H1 (cell line): Measurements from ENCODE around the gene FANK1. TPM values are rescaled to one million over a fixed set of nuclear protein-coding genes. Genes with fewer than 3 reads are reported as not detected.

ENCODE experiments used
- CTCF ChIA-PET: fragments of 300-600 bp; sonication (Branson Sonifier 250); formaldehyde crosslinking; loops from one replicate; lab custom pipeline; 2021; ENCODE audit not compliant: partially characterized antibody; lab: Charles Lee
- POLR2A ChIA-PET: fragments of 300-600 bp; sonication (Branson Sonifier 250); formaldehyde crosslinking; loops from one replicate; lab custom pipeline; 2021; ENCODE audit warnings: inconsistent platforms; ENCODE audit not compliant: partially characterized antibody; lab: Charles Lee
- DNase-seq, 2 experiments: peaks; one replicate each; pipeline versions ENCODE4 v3.0.0 to v3.0.0-alpha.2; 2010 to 2022; ENCODE audit warnings: low spot score in 2 of 2, low read depth in 1 of 2, mixed read lengths in 1 of 2
- FAIRE-seq: peaks from 2 replicates; lab custom pipeline; 2011; peaks lifted over from hg19 to GRCh38; lab: Jason Lieb, UNC
- H2AFZ ChIP-seq: 2 replicates; pipeline ENCODE4 v1.8.1; 2012; ENCODE audit warnings: low read length, inconsistent platforms
- H2AK5ac ChIP-seq: 2 replicates; pipeline ENCODE4 v1.6.1; 2013; ENCODE audit warnings: low read depth, low read length
- H2BK120ac ChIP-seq: replicated peaks from 2 replicates; pipeline ENCODE3; 2013; ENCODE audit warnings: low read depth, low read length, inconsistent platforms
- H2BK12ac ChIP-seq: 2 replicates; pipeline ENCODE4 v1.6.1; 2013; ENCODE audit warnings: low read depth, low read length
- H2BK15ac ChIP-seq: 2 replicates; pipeline ENCODE4 v1.6.1; 2013; ENCODE audit warnings: low read length
- H2BK20ac ChIP-seq: 2 replicates; pipeline ENCODE4 v1.6.1; 2013; ENCODE audit warnings: low read length
- H2BK5ac ChIP-seq: 2 replicates; pipeline ENCODE4 v1.6.1; 2013; ENCODE audit warnings: low read depth, low read length
- H3K14ac ChIP-seq: 2 replicates; pipeline ENCODE4 v1.6.1; 2013; ENCODE audit warnings: inconsistent platforms; ENCODE audit not compliant: insufficient read length
- H3K18ac ChIP-seq: 2 replicates; pipeline ENCODE4 v1.6.1; 2013; ENCODE audit warnings: low read length; ENCODE audit errors: extremely low read depth
- H3K23ac ChIP-seq: 2 replicates; pipeline ENCODE4 v1.6.1; 2013; ENCODE audit warnings: inconsistent platforms; ENCODE audit not compliant: insufficient read length
- H3K23me2 ChIP-seq: 2 replicates; pipeline ENCODE4 v1.6.1; 2013; ENCODE audit warnings: low read depth, low read length
- H3K27ac ChIP-seq: 2 replicates; pipeline ENCODE4 v1.6.1; 2011; ENCODE audit warnings: low read depth, low read length, inconsistent platforms
- H3K27me3 ChIP-seq, 4 experiments: replicated peaks in 1 of 4; 1 replicate in 1 of 4; 2 replicates in 3 of 4; pipeline versions ENCODE4 v1.6.1 to v1.8.1; 2011 to 2013; ENCODE audit warnings: low read length in 3 of 4, mild to moderate bottlenecking in 3 of 4, inconsistent platforms in 2 of 4, mixed read lengths in 2 of 4, moderate library complexity in 1 of 4; ENCODE audit not compliant: control insufficient read depth in 3 of 4, insufficient read depth in 3 of 4; ENCODE audit errors: extremely low read depth in 1 of 4
- H3K36me3 ChIP-seq, 4 experiments: 2 replicates each; pipeline versions ENCODE4 v1.6.1 to v1.8.1; 2011 to 2013; ENCODE audit warnings: mild to moderate bottlenecking in 4 of 4, low read length in 3 of 4, moderate library complexity in 2 of 4, control low read depth in 1 of 4, inconsistent platforms in 1 of 4; ENCODE audit not compliant: insufficient read depth in 4 of 4, control insufficient read depth in 2 of 4
- H3K4ac ChIP-seq: replicated peaks from 2 replicates; pipeline ENCODE3; 2013; ENCODE audit warnings: low read length, low read depth, mixed read lengths, inconsistent platforms; ENCODE audit not compliant: insufficient read length
- H3K4me1 ChIP-seq, 4 experiments: replicated peaks in 1 of 4; 1 replicate in 1 of 4; 2 replicates in 3 of 4; pipeline versions ENCODE4 v1.6.1 to v1.8.1; 2011 to 2013; ENCODE audit warnings: low read length in 3 of 4, inconsistent platforms in 2 of 4, mixed read lengths in 1 of 4; ENCODE audit not compliant: insufficient read depth in 4 of 4, control insufficient read depth in 3 of 4
- H3K4me2 ChIP-seq, 2 experiments: 2 replicates each; pipeline versions ENCODE4 v1.6.1 to v1.8.1; 2011 to 2013; ENCODE audit warnings: low read depth in 2 of 2, low read length in 2 of 2, control low read depth in 1 of 2, inconsistent platforms in 1 of 2, mild to moderate bottlenecking in 1 of 2; ENCODE audit not compliant: insufficient read depth in 1 of 2
- H3K4me3 ChIP-seq, 4 experiments: fragments of 200-600, 300-600 bp in 1 of 4; sonication (generic), shearing (Covaris generic), sonication (Bioruptor Twin) in 1 of 4; 2 replicates each; pipeline versions ENCODE4 v1.5.1 to v1.8.1; 2011 to 2016; ENCODE audit warnings: low read length in 4 of 4, low read depth in 3 of 4, control low read depth in 2 of 4, inconsistent platforms in 2 of 4, mild to moderate bottlenecking in 2 of 4, mixed read lengths in 1 of 4, moderate library complexity in 1 of 4; ENCODE audit not compliant: insufficient read depth in 2 of 4; ENCODE audit errors: extremely low read depth in 1 of 4
- H3K56ac ChIP-seq: replicated peaks from 2 replicates; pipeline ENCODE3; 2013; ENCODE audit warnings: low read depth, mild to moderate bottlenecking, mixed read lengths, low read length, inconsistent platforms; ENCODE audit not compliant: insufficient read length
- H3K79me1 ChIP-seq: 2 replicates; pipeline ENCODE4 v1.6.1; 2013; ENCODE audit warnings: low read depth, low read length, control low read depth
- H3K79me2 ChIP-seq, 2 experiments: 2 replicates each; pipeline versions ENCODE4 v1.6.1 to v1.8.1; 2012 to 2013; ENCODE audit warnings: low read length in 2 of 2, mild to moderate bottlenecking in 2 of 2, inconsistent platforms in 1 of 2; ENCODE audit not compliant: insufficient read depth in 2 of 2, control insufficient read depth in 1 of 2
- H3K9ac ChIP-seq, 4 experiments: replicated peaks in 1 of 4; 1 replicate in 1 of 4; 2 replicates in 3 of 4; pipeline versions ENCODE4 v1.6.1 to v1.8.1; 2011 to 2013; ENCODE audit warnings: low read depth in 3 of 4, low read length in 3 of 4, control low read depth in 2 of 4, mild to moderate bottlenecking in 2 of 4, moderate library complexity in 2 of 4, inconsistent platforms in 1 of 4; ENCODE audit errors: extremely low read depth in 1 of 4
- H3K9me3 ChIP-seq, 2 experiments: 2 replicates each; pipeline versions ENCODE4 v1.6.1 to v1.8.1; 2012 to 2013; ENCODE audit warnings: mild to moderate bottlenecking in 2 of 2, moderate library complexity in 2 of 2, control low read depth in 1 of 2, inconsistent platforms in 1 of 2, low read depth in 1 of 2, low read length in 1 of 2, mixed read lengths in 1 of 2; ENCODE audit not compliant: insufficient read depth in 2 of 2
- H4K20me1 ChIP-seq, 2 experiments: replicated peaks in 1 of 2; 2 replicates each; pipeline versions ENCODE3 to v1.8.1; 2011 to 2013; ENCODE audit warnings: inconsistent platforms in 2 of 2, low read length in 2 of 2, mild to moderate bottlenecking in 1 of 2; ENCODE audit not compliant: insufficient read depth in 2 of 2, control insufficient read depth in 1 of 2
- H4K5ac ChIP-seq: 2 replicates; pipeline ENCODE4 v1.6.1; 2013; ENCODE audit warnings: low read length, low read depth, mixed read lengths, inconsistent platforms; ENCODE audit not compliant: insufficient read length
- H4K8ac ChIP-seq: 2 replicates; pipeline ENCODE4 v1.8.0; 2013; ENCODE audit warnings: mild to moderate bottlenecking, moderate library complexity, low read length, inconsistent platforms; ENCODE audit not compliant: insufficient read depth; ENCODE audit errors: extremely low read depth
- H4K91ac ChIP-seq: replicated peaks from 2 replicates; pipeline ENCODE3; 2013; ENCODE audit warnings: low read length, mixed read lengths, inconsistent platforms; ENCODE audit not compliant: insufficient read length
- ASH2L ChIP-seq: fragments of 200-600, 300-600 bp; sonication (generic); IDR thresholded peaks from one replicate; pipeline ENCODE4 v1.7.1; 2017; ENCODE audit warnings: low read length
- CHD1 ChIP-seq: IDR thresholded peaks from 2 replicates; pipeline ENCODE4 v1.6.1; 2012; ENCODE audit warnings: low read depth, low read length, improper control_type of control experiment
- CREB1 ChIP-seq: IDR thresholded peaks from 2 replicates; pipeline ENCODE4 v1.6.1; 2012; ENCODE audit warnings: inconsistent platforms
- CTBP2 ChIP-seq: IDR thresholded peaks from 2 replicates; pipeline ENCODE4 v1.7.0; 2011; ENCODE audit warnings: borderline replicate concordance, mild to moderate bottlenecking, moderate library complexity, mixed read lengths, low read length; ENCODE audit not compliant: insufficient read depth, insufficient read length
- EZH2 ChIP-seq: fragments of 200-600 bp; sonication (generic); IDR thresholded peaks from 2 replicates; pipeline ENCODE4 v1.7.1; 2012; ENCODE audit warnings: low read depth, mild to moderate bottlenecking, moderate library complexity, low read length, inconsistent platforms; ENCODE audit not compliant: severe bottlenecking
- JUND ChIP-seq: IDR thresholded peaks from 2 replicates; pipeline ENCODE4 v1.6.1; 2011; ENCODE audit warnings: mild to moderate bottlenecking, improper control_type of control experiment, low read length
- POLR2A ChIP-seq, 2 experiments: IDR thresholded peaks; 1 replicate in 1 of 2; 2 replicates in 1 of 2; pipeline ENCODE4 v1.6.1; 2011; ENCODE audit warnings: low read depth in 2 of 2, low read length in 2 of 2, mild to moderate bottlenecking in 2 of 2; ENCODE audit errors: control extremely low read depth in 1 of 2
- POU5F1 ChIP-seq: IDR thresholded peaks from 2 replicates; pipeline ENCODE4 v1.6.1; 2011; ENCODE audit warnings: low read depth, mild to moderate bottlenecking, low read length, moderate library complexity
- RBBP5 ChIP-seq: IDR thresholded peaks from 2 replicates; pipeline ENCODE4 v1.7.1; 2012; ENCODE audit warnings: low read depth, mild to moderate bottlenecking, inconsistent platforms, low read length, moderate library complexity, borderline replicate concordance
- SP1 ChIP-seq: IDR thresholded peaks from 2 replicates; pipeline ENCODE4 v1.6.1; 2011; ENCODE audit warnings: low read depth, low read length
- TAF1 ChIP-seq: IDR thresholded peaks from 2 replicates; pipeline ENCODE4 v1.6.1; 2011; ENCODE audit warnings: mild to moderate bottlenecking, low read depth, low read length
- TEAD4 ChIP-seq: IDR thresholded peaks from 2 replicates; pipeline ENCODE4 v1.6.1; 2012; ENCODE audit warnings: low read depth, low read length, inconsistent platforms, mixed read lengths
- ZNF274 ChIP-seq: IDR thresholded peaks from 2 replicates; pipeline ENCODE4 v1.7.0; 2012; ENCODE audit warnings: low read length, borderline replicate concordance; ENCODE audit errors: extremely low read depth
- WGBS, 2 experiments: shearing (Covaris generic) in 1 of 2; methylation state at CpG; one replicate each; pipeline versions ENCODE4 v1.1.6 to v1.1.7; 2013 to 2015; ENCODE audit warnings: low lambda C conversion rate in 2 of 2, mixed read lengths in 2 of 2, inconsistent platforms in 1 of 2, low coverage in 1 of 2, missing lambda C conversion rate in 1 of 2; ENCODE audit not compliant: insufficient replicate concordance in 2 of 2, insufficient coverage in 1 of 2, insufficient read length in 1 of 2; ENCODE audit errors: extremely low coverage in 1 of 2, missing lambda C conversion rate in 1 of 2; 5-methylcytosine and 5-hydroxymethylcytosine counted together
- polyA plus RNA-seq, 7 experiments: library from polyadenylated mRNA; depleted of rRNA in 3 of 7; stranded (reverse) in 5 of 7; unstranded in 2 of 7; fragments of >200 nt in 5 of 7; fragments of 200-250 nt in 2 of 7; gene quantifications; 1 replicate in 5 of 7; 2 replicates in 1 of 7; 4 replicates in 1 of 7; pipeline versions ENCODE4 v1.2.1 to v1.2.3, GENCODE V29; 2011 to 2013; ENCODE audit warnings: missing spikeins in 2 of 7, mixed read lengths in 2 of 7
- total RNA-seq: library from RNA; stranded (reverse); fragmentation: NEBNext Ultra II Directional; extraction: Animal tissue kit (Norgen Biotek cat#: 25700); gene quantifications from 2 replicates; pipeline ENCODE4 v1.2.1, GENCODE V29; 2021
- TF ChIP-seq, protein P1 (sequence below), 3 experiments: IDR thresholded peaks; 1 replicate in 2 of 3; 2 replicates in 1 of 3; pipeline versions ENCODE4 v1.5.1 to v1.6.1; 2011; ENCODE audit warnings: low read length in 3 of 3, mild to moderate bottlenecking in 3 of 3, inconsistent platforms in 2 of 3, low read depth in 1 of 3, moderate library complexity in 1 of 3; ENCODE audit not compliant: insufficient read depth in 1 of 3; ENCODE audit errors: control extremely low read depth in 1 of 3

The FANK1 gene
- total and polyA plus RNA-seq, 2 of the 8 experiments (the other 6 are each of a cell fraction or from before 2014, with no cell fraction given), result 1.2 TPM; not detected in 1

DNA sequence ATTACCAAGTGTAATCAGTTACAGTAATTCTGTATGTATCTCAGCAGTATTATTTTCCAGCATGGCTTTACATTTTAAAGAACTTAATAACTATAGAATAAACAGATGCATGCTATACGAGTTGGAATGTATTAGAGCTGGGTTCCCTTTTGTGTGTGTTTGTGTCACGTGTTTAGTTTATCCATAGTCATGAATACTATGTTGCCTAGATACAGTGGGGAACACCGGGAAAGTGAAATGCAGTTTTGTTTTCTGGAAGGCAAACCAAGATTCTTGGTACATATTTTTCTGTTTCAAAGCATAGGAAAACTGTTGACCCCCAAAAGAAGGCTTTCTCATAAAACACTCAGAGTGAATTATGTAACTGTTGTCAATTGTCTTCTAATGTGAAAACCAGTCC, 119.0 kb downstream of the FANK1 start:
- Histone ChIP-seq H4K91ac (no peak overlapping the region), H3K18ac (no peak overlapping the region), H3K4ac (no peak overlapping the region), H2BK5ac (no peak overlapping the region), H3K56ac (no peak overlapping the region), H3K4me3 (no peak overlapping the region), H2BK120ac (no peak overlapping the region), H3K4me2 (no peak overlapping the region), H3K27ac (no peak overlapping the region), H3K9me3 (no peaks in the 10 kb centered on the region), H3K23me2 (no peaks in the 10 kb centered on the region), H3K79me2 (no peaks in the 10 kb centered on the region), H2AFZ (no peak overlapping the region), H2BK20ac (no peak overlapping the region), H4K8ac (no peak overlapping the region), H3K27me3 (no peaks in the 10 kb centered on the region), H3K23ac (no peak overlapping the region), H2AK5ac (no peak overlapping the region), H3K14ac (no peak overlapping the region), H4K20me1 (no peaks in the 10 kb centered on the region), H3K9ac (no peak overlapping the region), H3K36me3 (no peaks in the 10 kb centered on the region), H4K5ac (no peak overlapping the region), H2BK12ac (no peak overlapping the region), H2BK15ac (no peak overlapping the region), H3K79me1 (no peaks in the 10 kb centered on the region), H3K4me1 (no peaks in the 10 kb centered on the region; a peak in 1 of 7 replicates)
- TF ChIP-seq POU5F1 (no peak), CREB1 (no peak), SP1 (no peak), ZNF274 (no peak), POLR2A (IDR thresholded peaks at IDR 0.05; ENCODE audit: control extremely low read depth in 1 of 2, low read depth in 2 of 2, low read length in 2 of 2) (no peak), CHD1 (no peak), EZH2 (no peak), RBBP5 (no peak), TEAD4 (no peak), TAF1 (no peak), ASH2L (no peak), JUND (no peak), CTBP2 (no peak)
- TF ChIP-seq, protein P1, sequence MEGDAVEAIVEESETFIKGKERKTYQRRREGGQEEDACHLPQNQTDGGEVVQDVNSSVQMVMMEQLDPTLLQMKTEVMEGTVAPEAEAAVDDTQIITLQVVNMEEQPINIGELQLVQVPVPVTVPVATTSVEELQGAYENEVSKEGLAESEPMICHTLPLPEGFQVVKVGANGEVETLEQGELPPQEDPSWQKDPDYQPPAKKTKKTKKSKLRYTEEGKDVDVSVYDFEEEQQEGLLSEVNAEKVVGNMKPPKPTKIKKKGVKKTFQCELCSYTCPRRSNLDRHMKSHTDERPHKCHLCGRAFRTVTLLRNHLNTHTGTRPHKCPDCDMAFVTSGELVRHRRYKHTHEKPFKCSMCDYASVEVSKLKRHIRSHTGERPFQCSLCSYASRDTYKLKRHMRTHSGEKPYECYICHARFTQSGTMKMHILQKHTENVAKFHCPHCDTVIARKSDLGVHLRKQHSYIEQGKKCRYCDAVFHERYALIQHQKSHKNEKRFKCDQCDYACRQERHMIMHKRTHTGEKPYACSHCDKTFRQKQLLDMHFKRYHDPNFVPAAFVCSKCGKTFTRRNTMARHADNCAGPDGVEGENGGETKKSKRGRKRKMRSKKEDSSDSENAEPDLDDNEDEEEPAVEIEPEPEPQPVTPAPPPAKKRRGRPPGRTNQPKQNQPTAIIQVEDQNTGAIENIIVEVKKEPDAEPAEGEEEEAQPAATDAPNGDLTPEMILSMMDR (IDR thresholded peaks at IDR 0.05; ENCODE audit: control extremely low read depth in 1 of 3, insufficient read depth in 1 of 3, low read depth in 1 of 3, low read length in 3 of 3), result no peak
- DNase-seq (no peak), FAIRE-seq (no peak)
- ChIA-PET CTCF (no interaction called here), POLR2A (no interaction called here)
- 90% methylated on average over 3 of the region's 3 CpGs; no CpG with 5 or more reads in 1 of the 2 experiments for WGBS, 2 experiments
